HG03135 (cell line): ENCODE data around the gene ENTPD7.
A peak's percentile ranks its signal among the peaks of the same experiment; 100 is the strongest.

Experiments
- ATAC-seq: cut with Tn5 transposase; IDR thresholded peaks from one replicate; pipeline ENCODE4 v1.9.1; 2021; ENCODE audit warnings: mild to moderate bottlenecking, moderate library complexity; ENCODE audit not compliant: unreplicated experiment

The ENTPD7 gene

DNA sequence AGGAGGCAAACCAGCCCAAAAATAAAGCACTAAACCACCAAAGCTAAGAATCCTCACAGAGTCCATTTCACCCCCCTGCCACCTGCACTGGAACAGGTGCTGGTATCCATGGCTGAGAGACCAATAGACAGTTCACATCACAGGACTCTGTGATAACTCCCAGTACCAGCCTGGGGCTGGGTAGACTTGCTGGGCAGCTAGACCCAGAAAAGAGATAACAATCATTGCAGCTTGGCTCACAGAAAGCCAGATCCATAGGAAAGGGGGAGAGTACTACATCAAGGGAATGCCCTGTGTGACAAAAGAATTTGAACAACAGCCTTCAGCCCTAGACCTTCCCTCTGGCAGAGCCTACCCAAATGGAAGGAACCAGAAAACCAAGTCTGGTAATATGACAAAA lies 25.5 kb upstream of the ENTPD7 start:
- ATAC-seq: no peak

DNA sequence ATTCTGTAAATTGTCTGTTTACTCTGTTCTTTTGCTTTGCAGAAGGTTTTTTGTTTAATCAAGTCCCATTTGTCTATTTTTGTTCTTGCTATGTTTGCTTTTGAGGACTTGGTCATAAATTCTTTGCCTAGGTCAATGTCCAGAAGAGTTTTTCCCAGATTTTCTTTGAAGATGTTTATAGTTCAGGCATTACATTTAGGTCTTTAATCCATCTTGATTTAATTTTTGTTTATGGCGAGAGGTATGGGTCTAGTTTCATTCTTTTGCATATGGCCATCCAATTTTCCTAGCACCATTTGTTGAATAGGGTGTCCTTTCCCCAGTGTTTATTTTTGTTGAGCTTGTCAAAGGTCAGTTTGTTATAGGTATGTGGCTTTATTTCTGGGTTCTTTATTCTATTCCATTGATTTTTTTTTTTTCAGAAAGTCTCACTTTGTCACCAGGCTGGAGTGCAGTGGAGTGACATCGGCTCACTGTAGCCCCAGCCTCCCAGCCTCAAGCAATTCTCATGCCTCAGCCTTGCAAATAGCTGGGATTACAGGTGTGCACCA lies 11.6 kb upstream of the ENTPD7 start:
- no peak for ATAC-seq

GRCh38 chr10:99648717-99649116 lies 10.6 kb upstream of the ENTPD7 start:
- ATAC-seq: no peak

- ATAC-seq: no peak
These were observed 6.4 kb upstream of the ENTPD7 start for GRCh38 chr10:99652800-99653390.

GRCh38 chr10:99654390-99655175 lies 4.7 kb upstream of the ENTPD7 start:
- ATAC-seq: no peak

DNA sequence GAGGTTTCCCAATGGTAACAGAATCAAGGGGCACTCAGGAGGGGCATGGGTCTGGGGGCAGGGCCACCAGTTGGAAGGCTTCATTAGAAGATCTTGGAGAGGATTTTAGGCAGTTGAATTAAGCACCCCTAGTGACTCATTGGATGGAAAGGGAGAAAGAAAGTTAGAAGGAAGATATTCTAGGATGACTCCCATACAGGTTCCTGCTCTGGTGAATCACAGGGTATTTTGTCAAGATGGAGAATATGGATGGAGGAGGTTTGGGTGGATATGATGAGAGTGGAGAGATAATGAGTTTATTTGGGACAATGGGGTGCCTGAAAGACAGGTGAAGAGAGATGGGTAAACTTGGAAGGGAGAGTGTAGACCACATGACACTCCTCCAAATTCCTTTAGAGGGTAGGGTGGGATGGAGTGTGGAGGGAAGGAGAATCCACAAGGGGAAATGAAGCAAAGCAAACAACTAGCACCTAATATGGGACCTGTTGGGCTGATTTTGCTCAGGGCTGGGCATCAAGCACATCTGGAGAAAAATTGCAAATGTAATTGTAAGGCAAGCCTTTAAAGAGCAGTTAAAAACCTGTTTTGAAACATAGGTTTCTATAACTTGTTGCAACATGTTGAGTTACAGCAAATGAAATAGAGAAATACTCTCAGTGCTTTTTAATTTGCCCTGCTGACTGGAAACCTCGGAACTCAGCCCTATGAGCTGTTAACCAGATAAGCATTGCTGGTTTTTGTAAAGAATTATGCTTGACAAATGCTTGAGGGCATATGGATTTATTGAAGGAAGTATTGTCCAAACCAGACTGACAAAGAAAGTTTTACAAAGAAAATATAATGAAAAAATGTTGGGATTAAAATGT lies 2.9 kb upstream of the ENTPD7 start:
- ATAC-seq: no peak

- ATAC-seq: no peak
These were observed 683 bp upstream of the ENTPD7 start for GRCh38 chr10:99658622-99659030.

DNA sequence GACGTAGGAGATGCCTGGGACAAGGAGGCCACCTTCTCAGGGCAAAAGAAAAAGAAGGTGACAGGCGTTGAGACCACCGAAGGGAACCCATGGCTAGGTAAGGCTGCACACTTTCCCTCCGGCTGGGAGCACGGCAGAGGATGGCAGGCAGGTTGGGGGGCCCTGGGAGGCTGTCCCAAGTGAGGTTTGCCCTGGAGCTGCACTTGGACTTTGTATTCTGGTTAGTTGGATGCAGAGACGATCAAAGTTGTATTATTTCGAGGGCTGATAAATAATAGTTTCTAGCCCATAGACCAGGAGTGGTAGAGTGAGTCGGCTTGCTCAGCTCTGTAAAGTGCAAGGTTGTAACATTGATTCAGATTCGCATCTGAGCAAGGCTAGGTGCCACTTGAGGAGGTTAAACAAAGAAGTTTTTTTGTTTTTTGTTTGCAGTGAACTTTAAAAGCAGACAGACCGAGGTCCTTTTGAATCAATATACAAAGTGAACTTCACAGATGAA lies 608 bp downstream of the ENTPD7 start:
- ATAC-seq: peak; percentile 2

DNA sequence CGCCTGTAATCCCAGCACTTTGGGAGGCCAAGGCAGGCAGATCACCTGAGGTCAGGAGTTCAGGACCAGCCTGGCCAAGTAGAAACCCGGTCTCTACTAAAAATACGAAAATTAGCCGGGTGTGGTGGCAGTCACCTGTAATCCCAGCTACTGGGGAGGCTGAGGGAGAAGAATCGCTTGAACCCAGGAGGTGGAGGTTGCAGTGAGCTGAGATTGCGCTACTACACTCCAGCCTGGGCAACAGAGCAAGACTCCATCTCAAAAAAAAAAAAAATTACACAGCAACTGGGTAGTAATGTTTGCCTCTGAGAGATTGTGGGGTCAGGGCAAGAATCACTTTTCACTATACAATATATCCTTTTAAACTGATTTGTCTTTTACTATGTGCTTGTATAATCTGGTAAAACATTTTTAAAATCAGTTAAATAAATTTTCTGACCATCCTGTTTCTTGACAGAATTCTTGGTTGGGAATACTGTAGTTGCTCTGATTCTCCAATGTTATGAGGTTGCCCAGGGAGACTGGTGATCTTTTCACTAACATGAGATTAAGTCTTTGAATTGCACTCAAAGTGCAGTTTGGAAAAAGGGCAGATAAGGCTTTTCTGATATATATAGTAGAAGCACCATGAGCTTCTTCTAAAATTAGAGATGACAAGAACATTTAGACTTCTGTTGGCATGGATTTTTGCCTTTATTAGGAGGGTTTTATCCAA lies 1.5 kb downstream of the ENTPD7 start:
- ATAC-seq: no peak

GRCh38 chr10:99661377-99661763 lies 2.1 kb downstream of the ENTPD7 start:
- no peak for ATAC-seq

DNA sequence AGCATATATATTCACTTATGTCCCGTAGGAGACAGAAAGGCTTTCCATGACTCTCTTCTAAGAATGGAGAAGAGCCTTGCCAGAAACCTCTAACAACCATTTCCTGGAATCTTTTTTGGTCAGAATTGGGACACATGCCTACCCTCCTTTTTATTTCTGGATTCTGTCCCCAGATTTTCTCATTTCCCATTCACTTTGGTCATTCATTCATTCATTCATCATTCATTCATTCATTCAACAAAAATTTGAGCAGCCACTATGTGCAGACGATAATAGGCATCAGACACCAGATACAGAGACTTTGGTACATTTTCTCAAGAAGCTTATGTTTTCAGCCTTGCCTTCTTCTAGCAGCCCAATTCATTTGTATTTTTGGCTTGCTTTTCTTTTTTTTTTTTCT lies 6.0 kb downstream of the ENTPD7 start:
- no peak for ATAC-seq

GRCh38 chr10:99667108-99667751 lies 7.9 kb downstream of the ENTPD7 start:
- no peak for ATAC-seq

GRCh38 chr10:99671386-99671785 lies 12.1 kb downstream of the ENTPD7 start:
- ATAC-seq: no peak

- no peak for ATAC-seq
These were observed 13.6 kb downstream of the ENTPD7 start for GRCh38 chr10:99672884-99673283.

- ATAC-seq: no peak
These were observed 14.2 kb downstream of the ENTPD7 start for GRCh38 chr10:99673492-99673891.

GRCh38 chr10:99674762-99675161 lies 15.5 kb downstream of the ENTPD7 start:
- ATAC-seq: no peak

- no peak for ATAC-seq
These were observed 17.1 kb downstream of the ENTPD7 start for GRCh38 chr10:99676426-99676825.

DNA sequence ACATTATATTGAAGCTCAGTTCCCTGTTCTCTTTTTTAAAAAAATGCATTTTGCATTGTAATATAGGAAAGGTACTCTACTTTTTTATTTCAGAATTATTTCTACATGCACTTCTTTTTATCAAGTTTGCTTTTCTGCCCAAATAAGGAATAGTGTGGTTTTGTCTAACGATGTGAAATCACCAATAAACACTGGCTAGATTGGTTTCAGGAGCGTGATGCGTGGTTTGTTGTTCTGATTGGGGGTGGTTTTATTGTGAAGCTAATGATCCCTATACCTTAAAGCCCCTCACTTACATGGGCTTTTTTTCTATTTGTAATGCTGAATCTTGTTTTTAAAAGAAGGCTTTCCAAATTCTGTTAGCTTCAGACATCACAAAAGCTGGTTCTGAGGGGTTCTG lies 17.6 kb downstream of the ENTPD7 start:
- ATAC-seq: no peak

DNA sequence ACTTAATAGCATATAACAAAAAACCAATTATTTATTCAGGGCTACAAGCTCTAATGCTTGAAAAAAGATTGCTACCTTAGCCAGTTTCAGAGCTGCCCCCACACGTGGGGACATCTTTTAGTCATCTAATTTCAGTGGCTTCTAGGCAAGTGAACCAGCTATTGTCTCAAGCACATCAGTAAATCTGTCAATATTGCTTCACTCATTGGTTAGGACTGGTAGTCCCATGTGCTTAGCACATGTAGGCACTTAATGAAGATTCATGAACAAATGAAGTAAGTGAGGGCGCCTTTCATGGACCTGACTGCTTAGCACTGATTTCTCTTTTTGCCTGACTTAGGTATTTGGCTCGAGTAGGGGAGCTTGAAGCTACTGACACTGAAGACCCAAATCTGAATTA lies 19.6 kb downstream of the ENTPD7 start:
- ATAC-seq: no peak

- ATAC-seq: no peak
These were observed 22.2 kb downstream of the ENTPD7 start for GRCh38 chr10:99681553-99681952.
